Common myeloid progenitor, CD34-positive (primary cell): ENCODE results near the gene RAPGEF5.

Source experiments
- CTCF ChIA-PET: fragments of 350-600 bp; sonication (Branson Sonifier 250); formaldehyde crosslinking; loops from one replicate; lab custom pipeline; 2021; ENCODE audit warnings: antibody characterized with exemption; lab: Charles Lee
- POLR2A ChIA-PET: fragments of 350-600 bp; sonication (Branson Sonifier 250); formaldehyde crosslinking; loops from one replicate; lab custom pipeline; 2021; ENCODE audit warnings: antibody characterized with exemption; lab: Charles Lee
- DNase-seq, 3 donors: peaks; one replicate each; pipeline versions ENCODE4 v3.0.0 to v3.0.0-alpha.2; 2013
- H3K27ac ChIP-seq, 2 experiments: 1 replicate in 1 of 2; 2 replicates in 1 of 2; pipeline ENCODE4 v1.7.0; 2013; ENCODE audit warnings: inconsistent platforms in 2 of 2, low read length in 2 of 2, mild to moderate bottlenecking in 2 of 2, low read depth in 1 of 2, moderate library complexity in 1 of 2; ENCODE audit not compliant: severe bottlenecking in 2 of 2, insufficient read depth in 1 of 2, poor library complexity in 1 of 2
- H3K27me3 ChIP-seq, 5 experiments: replicated peaks in 2 of 5; 1 replicate in 3 of 5; 2 replicates in 2 of 5; pipeline versions ENCODE4 v1.6.1 to v1.7.0; 2013; ENCODE audit warnings: low read length in 4 of 5, mild to moderate bottlenecking in 2 of 5, moderate library complexity in 2 of 5, inconsistent platforms in 1 of 5; ENCODE audit not compliant: insufficient read depth in 5 of 5, control insufficient read depth in 4 of 5
- H3K36me3 ChIP-seq, 4 experiments: 1 replicate in 2 of 4; 2 replicates in 2 of 4; pipeline versions ENCODE4 v1.6.1 to v1.7.0; 2013; ENCODE audit warnings: low read length in 3 of 4, control low read depth in 1 of 4, mild to moderate bottlenecking in 1 of 4; ENCODE audit not compliant: control insufficient read depth in 4 of 4, insufficient read depth in 4 of 4
- H3K4me1 ChIP-seq, 4 experiments: 1 replicate in 3 of 4; 2 replicates in 1 of 4; pipeline versions ENCODE4 v1.6.1 to v1.7.1; 2013; ENCODE audit warnings: low read length in 3 of 4, mild to moderate bottlenecking in 3 of 4, control low read depth in 1 of 4, inconsistent platforms in 1 of 4, moderate library complexity in 1 of 4; ENCODE audit not compliant: control insufficient read depth in 4 of 4, insufficient read depth in 4 of 4; ENCODE audit errors: control extremely low read depth in 1 of 4
- H3K4me3 ChIP-seq, 7 experiments: 1 replicate in 4 of 7; 2 replicates in 3 of 7; pipeline versions ENCODE4 v1.5.1 to v1.7.0; 2013; ENCODE audit warnings: mild to moderate bottlenecking in 7 of 7, low read length in 6 of 7, moderate library complexity in 6 of 7, inconsistent platforms in 2 of 7, low read depth in 2 of 7, control low read depth in 1 of 7; ENCODE audit not compliant: insufficient read depth in 4 of 7, control insufficient read depth in 1 of 7; ENCODE audit errors: extremely low read depth in 1 of 7
- H3K9me3 ChIP-seq, 5 experiments: 1 replicate in 4 of 5; 2 replicates in 1 of 5; pipeline versions ENCODE4 v1.6.1 to v1.7.1; 2013; ENCODE audit warnings: low read length in 4 of 5, mild to moderate bottlenecking in 2 of 5, inconsistent platforms in 1 of 5, low read depth in 1 of 5, moderate library complexity in 1 of 5; ENCODE audit not compliant: control insufficient read depth in 4 of 5, insufficient read depth in 2 of 5; ENCODE audit errors: control extremely low read depth in 1 of 5
- whole genome bisulfite sequencing: methylation state at CpG from one replicate; pipeline ENCODE4 v1.1.5; 2013; ENCODE audit not compliant: insufficient coverage; 5-methylcytosine and 5-hydroxymethylcytosine counted together

The RAPGEF5 gene

DNA sequence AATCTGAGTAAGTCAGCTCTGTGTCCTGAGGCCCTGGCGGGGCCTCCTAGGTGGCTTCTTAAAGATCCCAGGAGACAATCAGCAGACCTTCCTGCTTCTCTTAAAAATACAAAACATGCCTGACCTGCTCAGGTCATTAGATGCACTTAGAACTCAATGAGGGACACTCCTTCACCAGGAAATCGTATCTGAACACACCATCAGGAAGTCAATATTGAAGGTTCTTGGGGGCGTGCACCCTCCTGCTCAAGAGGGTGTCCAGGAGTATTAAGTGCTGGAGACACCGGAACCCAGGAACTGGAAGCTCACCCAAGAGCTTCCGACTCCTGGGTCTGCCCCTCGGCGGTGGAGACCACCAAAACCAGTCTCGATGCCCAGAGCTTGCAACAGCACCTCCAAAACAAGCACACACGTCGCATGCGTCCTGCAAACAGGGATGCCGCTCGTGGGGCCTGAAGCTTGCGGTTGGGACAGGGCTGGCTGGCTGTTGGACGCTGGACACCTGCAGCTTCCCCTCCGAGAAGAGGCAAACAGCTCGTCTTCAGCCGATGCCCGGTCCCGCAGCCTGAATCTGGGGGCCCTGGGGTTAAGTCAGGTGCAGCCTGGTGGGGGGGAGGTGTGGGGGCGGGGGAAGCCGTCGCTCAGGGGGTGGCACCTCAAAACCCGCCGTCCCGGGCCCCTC, 803 bp downstream of the RAPGEF5 start:
- WGBS, result 20% methylated on average over 14 of the region's 26 CpGs
- Histone ChIP-seq H3K4me1 (peaks cover 0 to 12% (median 7%) of the 10 kb centered on the region in 4 experiments), H3K27ac (no peak overlapping the region), H3K36me3 (no peaks in the 10 kb centered on the region), H3K4me3 (peak overlapping the region in 6 of 7 experiments; percentile 41 to 77 (median 62)), H3K27me3 (peaks cover 0 to 26% (median 10%) of the 10 kb centered on the region in 5 experiments), H3K9me3 (peaks cover 0 to 9% (median 4%) of the 10 kb centered on the region in 5 experiments)
- CTCF ChIA-PET, result interaction anchor here (0.7 kb wide), 1 partner anchor 104 kb away, joined by 3 read pairs; no protein-coding TSS in a partner anchor
- POLR2A ChIA-PET, result no interaction called here
- peak in 2 of 3 donors; percentile 23 to 45 for DNase-seq

DNA sequence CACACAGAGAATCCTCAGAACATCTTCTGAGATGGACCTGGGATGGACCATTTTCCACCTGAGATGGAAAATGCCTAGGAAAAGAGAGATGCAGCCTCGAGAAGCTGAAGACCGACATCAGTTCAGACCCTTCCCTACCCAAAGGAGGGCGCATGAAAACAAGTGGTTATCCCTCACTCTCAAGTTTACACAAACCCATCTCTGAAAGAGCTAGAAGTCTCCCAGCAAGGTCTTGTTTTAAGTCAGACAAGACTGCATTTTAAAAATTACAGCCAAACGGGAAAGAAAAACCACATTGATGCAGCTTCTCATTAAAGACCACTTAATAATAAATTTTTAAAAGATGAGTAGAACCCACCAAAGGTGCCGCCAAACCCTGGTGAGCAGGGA, 1.3 kb downstream of the RAPGEF5 start:
- Histone ChIP-seq H3K27ac (no peak overlapping the region), H3K9me3 (peaks cover 0 to 9% (median 4%) of the 10 kb centered on the region in 5 experiments), H3K4me1 (peaks cover 0 to 12% (median 7%) of the 10 kb centered on the region in 4 experiments), H3K36me3 (no peaks in the 10 kb centered on the region), H3K27me3 (peaks cover 0 to 26% (median 10%) of the 10 kb centered on the region in 5 experiments), H3K4me3 (peak overlapping the region in 1 of 7 experiments; percentile 77)
- POLR2A ChIA-PET, result no interaction called here
- no peak for DNase-seq
- WGBS, result 95% methylated on average over 3 of the region's 5 CpGs
- CTCF ChIA-PET, result interaction anchor here (0.7 kb wide), 1 partner anchor 105 kb away, joined by 3 read pairs; no protein-coding TSS in a partner anchor

GRCh38 chr7:22354462-22354861, 2.5 kb downstream of the RAPGEF5 start:
- H3K4me1 ChIP-seq, result peaks cover 0 to 12% (median 7%) of the 10 kb centered on the region in 4 experiments
- H3K27ac ChIP-seq, result no peak overlapping the region
- no peak for DNase-seq
- ChIA-PET CTCF (interaction anchor here (0.9 kb wide), 1 partner anchor 11 kb away, joined by 3 read pairs; no protein-coding TSS in a partner anchor), POLR2A (no interaction called here)
- peaks cover 0 to 9% (median 4%) of the 10 kb centered on the region in 5 experiments for H3K9me3 ChIP-seq
- WGBS, result 80% methylated on average over 1 of the region's 2 CpGs
- no peaks in the 10 kb centered on the region for H3K36me3 ChIP-seq
- no peak overlapping the region for H3K4me3 ChIP-seq
- H3K27me3 ChIP-seq, result peaks cover 0 to 26% (median 10%) of the 10 kb centered on the region in 5 experiments

- Histone ChIP-seq H3K36me3 (no peaks in the 10 kb centered on the region), H3K4me1 (peaks cover 0 to 12% (median 7%) of the 10 kb centered on the region in 4 experiments), H3K4me3 (no peak overlapping the region), H3K27ac (no peak overlapping the region), H3K27me3 (peaks cover 0 to 22% (median 10%) of the 10 kb centered on the region in 5 experiments), H3K9me3 (peaks cover 0 to 9% (median 4%) of the 10 kb centered on the region in 5 experiments)
- POLR2A ChIA-PET, result no interaction called here
- CTCF ChIA-PET, result interaction anchor here (1.2 kb wide), 1 partner anchor 242 kb away, joined by 3 read pairs; no protein-coding TSS in a partner anchor
- peak in 2 of 3 donors; percentile 19 to 32 for DNase-seq
- 83% methylated on average over 3 of the region's 4 CpGs for WGBS
These were observed 4.1 kb downstream of the RAPGEF5 start for GRCh38 chr7:22352887-22353286.

DNA sequence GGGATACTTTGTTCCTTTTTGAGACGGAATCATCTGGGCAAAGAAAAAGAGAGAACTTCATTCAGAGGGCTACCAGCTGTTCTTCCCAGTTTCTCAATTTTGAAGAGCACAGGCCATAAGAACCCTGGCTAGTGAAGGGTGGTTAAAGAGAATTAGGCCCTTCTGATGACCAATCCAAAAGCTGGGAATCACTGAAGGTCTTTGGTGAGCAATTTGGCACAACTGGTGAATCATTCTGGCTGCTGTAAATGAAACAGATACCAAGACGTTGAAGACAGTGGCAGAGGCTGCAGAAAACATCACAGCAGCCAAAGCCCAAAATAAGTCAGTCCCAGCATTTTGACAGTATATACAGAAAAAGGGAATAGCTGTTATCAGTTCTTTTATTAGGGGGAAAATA, 5.1 kb downstream of the RAPGEF5 start:
- ChIA-PET POLR2A (no interaction called here), CTCF (no interaction called here)
- DNase-seq, result no peak
- Histone ChIP-seq H3K4me3 (no peak overlapping the region), H3K27me3 (peaks cover 0 to 14% (median 2%) of the 10 kb centered on the region in 5 experiments), H3K9me3 (peaks cover 0 to 9% (median 5%) of the 10 kb centered on the region in 5 experiments), H3K36me3 (no peaks in the 10 kb centered on the region), H3K4me1 (peaks cover 0 to 9% (median 6%) of the 10 kb centered on the region in 4 experiments), H3K27ac (no peak overlapping the region)
- WGBS, result 54% methylated on average over 2 of the region's 2 CpGs

DNA sequence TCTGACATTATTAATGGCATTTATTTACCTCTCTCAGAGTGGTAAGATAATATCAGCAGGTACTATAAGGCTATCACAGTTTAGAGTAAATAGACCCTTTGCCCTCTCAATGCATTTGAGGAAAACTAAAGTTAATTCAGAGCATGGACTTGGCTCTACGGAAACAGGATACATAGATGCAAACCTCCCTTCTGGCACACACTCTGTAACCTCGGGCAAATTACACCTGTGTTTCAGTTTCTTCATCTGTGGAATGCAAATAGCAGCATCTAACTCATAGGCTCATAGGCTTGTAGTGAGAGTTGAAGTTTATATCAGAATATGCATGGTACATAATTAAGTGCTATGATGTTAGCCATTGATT, 5.6 kb downstream of the RAPGEF5 start:
- WGBS, result 100% methylated on average over 1 of the region's 2 CpGs
- no peaks in the 10 kb centered on the region for H3K36me3 ChIP-seq
- H3K27me3 ChIP-seq, result peaks cover 0 to 13% (median 2%) of the 10 kb centered on the region in 5 experiments
- peaks cover 0 to 9% (median 5%) of the 10 kb centered on the region in 5 experiments for H3K9me3 ChIP-seq
- ChIA-PET POLR2A (no interaction called here), CTCF (no interaction called here)
- peaks cover 0 to 5% (median 5%) of the 10 kb centered on the region in 4 experiments for H3K4me1 ChIP-seq
- no peak overlapping the region for H3K4me3 ChIP-seq
- H3K27ac ChIP-seq, result no peak overlapping the region
- DNase-seq, result no peak
